Panc1 (cell line): ENCODE measurements around the gene CDH9. TPM values are rescaled to one million over a fixed set of nuclear protein-coding genes. Genes with fewer than 3 reads are reported as not detected.

Source experiments
- ATAC-seq: fragments of 200-7000 bp; cut with Tn5 transposase; 2 replicates; pipeline ENCODE4 v1.9.1; 2020; ENCODE audit warnings: mild to moderate bottlenecking, moderate library complexity
- Bru-seq: library from RNA; stranded (reverse); fragments of 400-500 nt; gene quantifications from one replicate; lab custom pipeline; 2021; lab: Mats Ljungman, UMichigan
- BruChase-seq, 2 experiments: library from RNA; stranded (reverse); fragments of 400-500 nt; gene quantifications; one replicate each; lab custom pipeline; 2021; lab: Mats Ljungman, UMichigan
- BruUV-seq: library from RNA; stranded (reverse); fragments of 400-500 nt; replicated peaks from 2 replicates; lab custom pipeline; 2021; lab: Mats Ljungman, UMichigan
- CTCF ChIA-PET: fragments of 300-600 bp; sonication (Branson Sonifier 250); formaldehyde crosslinking; loops from one replicate; lab custom pipeline; 2022; ENCODE audit warnings: antibody characterized with exemption; lab: Charles Lee
- POLR2A ChIA-PET: fragments of 300-600 bp; sonication (Branson Sonifier 250); formaldehyde crosslinking; loops from one replicate; lab custom pipeline; 2022; ENCODE audit warnings: antibody characterized with exemption; lab: Charles Lee
- DNase-seq: peaks from one replicate; pipeline ENCODE4 v3.0.0-alpha.2; 2010; ENCODE audit warnings: low read depth, low spot score
- H3K27ac ChIP-seq: 2 replicates; pipeline ENCODE4 v1.5.1; 2011; ENCODE audit warnings: mild to moderate bottlenecking, low read length, inconsistent platforms
- H3K27me3 ChIP-seq: fragments of 200-500 bp; sonication (Bioruptor generic); 2 replicates; pipeline ENCODE4 v1.6.0; 2014; ENCODE audit warnings: low read length, inconsistent platforms; ENCODE audit not compliant: control insufficient read depth, insufficient read depth
- H3K36me3 ChIP-seq: fragments of 200-500 bp; sonication (Bioruptor generic); 2 replicates; pipeline ENCODE4 v1.5.1; 2014; ENCODE audit warnings: inconsistent platforms, mild to moderate bottlenecking, low read length, moderate library complexity; ENCODE audit not compliant: control insufficient read depth, insufficient read depth
- H3K4me1 ChIP-seq: 2 replicates; pipeline ENCODE4 v1.5.1; 2011; ENCODE audit warnings: inconsistent platforms, mild to moderate bottlenecking, low read length, moderate library complexity; ENCODE audit not compliant: control insufficient read depth, insufficient read depth
- H3K4me3 ChIP-seq, 2 experiments: 2 replicates each; pipeline ENCODE4 v1.5.1; 2011 to 2012; ENCODE audit warnings: low read depth in 2 of 2, low read length in 2 of 2, mild to moderate bottlenecking in 2 of 2, inconsistent platforms in 1 of 2, moderate library complexity in 1 of 2
- H3K9me3 ChIP-seq: fragments of 200-500 bp; sonication (Bioruptor generic); 2 replicates; pipeline ENCODE4 v1.5.1; 2014; ENCODE audit warnings: low read depth, mild to moderate bottlenecking, inconsistent platforms, low read length, moderate library complexity; ENCODE audit not compliant: control insufficient read depth, insufficient read depth
- POLR2AphosphoS5 ChIP-seq: IDR thresholded peaks from 2 replicates; pipeline ENCODE4 v1.6.1; 2012; ENCODE audit warnings: mild to moderate bottlenecking, low read depth, low read length, moderate library complexity
- REST ChIP-seq, 2 experiments: IDR thresholded peaks; 2 replicates each; pipeline ENCODE4 v1.6.1; 2011 to 2012; ENCODE audit warnings: low read depth in 2 of 2, control low read depth in 1 of 2, low read length in 1 of 2, mild to moderate bottlenecking in 1 of 2, moderate library complexity in 1 of 2; ENCODE audit not compliant: insufficient read depth in 1 of 2
- SIN3A ChIP-seq: IDR thresholded peaks from 2 replicates; pipeline ENCODE4 v1.6.1; 2012; ENCODE audit warnings: low read depth, mild to moderate bottlenecking, low read length, moderate library complexity, borderline replicate concordance; ENCODE audit not compliant: insufficient read depth
- TCF7L2 ChIP-seq: IDR thresholded peaks from 2 replicates; pipeline ENCODE4 v1.6.1; 2011; ENCODE audit warnings: mild to moderate bottlenecking, low read depth, low read length, inconsistent platforms
- in situ Hi-C: cut with HindIII; loops from 2 replicates; pipeline ENCODE4 v1.10.0; 2016; ENCODE audit warnings: low sequenced_read_pairs, low pct_unique_long_range_greater_than_20kb
- intact Hi-C: fragments of 100-400 bp; cut with micrococcal nuclease; formaldehyde crosslinking; loops from one replicate; pipeline ENCODE4 v1.10.0; 2022; ENCODE audit not compliant: unreplicated experiment
- long read RNA-seq: library from polyadenylated mRNA; unstranded; transcript quantifications from one replicate; pipeline ENCODE4 v2.0.0, GENCODE V29; 2021; ENCODE audit not compliant: unreplicated experiment
- polyA plus RNA-seq: library from polyadenylated mRNA; unstranded; fragments of >200 nt; gene quantifications from one replicate; pipeline ENCODE4 v1.2.1, GENCODE V29; 2012; ENCODE audit warnings: missing spikeins; ENCODE audit not compliant: insufficient read length
- total RNA-seq: library from RNA; stranded (reverse); gene quantifications from one replicate; pipeline ENCODE4 v1.2.1, GENCODE V29; 2021; ENCODE audit not compliant: unreplicated experiment
- TF ChIP-seq, protein P1 (sequence below): fragments of 450-650 bp; IDR thresholded peaks from 2 replicates; pipeline ENCODE4 v1.5.1; 2017; ENCODE audit warnings: mild to moderate bottlenecking

CDH9 gene, protein sequence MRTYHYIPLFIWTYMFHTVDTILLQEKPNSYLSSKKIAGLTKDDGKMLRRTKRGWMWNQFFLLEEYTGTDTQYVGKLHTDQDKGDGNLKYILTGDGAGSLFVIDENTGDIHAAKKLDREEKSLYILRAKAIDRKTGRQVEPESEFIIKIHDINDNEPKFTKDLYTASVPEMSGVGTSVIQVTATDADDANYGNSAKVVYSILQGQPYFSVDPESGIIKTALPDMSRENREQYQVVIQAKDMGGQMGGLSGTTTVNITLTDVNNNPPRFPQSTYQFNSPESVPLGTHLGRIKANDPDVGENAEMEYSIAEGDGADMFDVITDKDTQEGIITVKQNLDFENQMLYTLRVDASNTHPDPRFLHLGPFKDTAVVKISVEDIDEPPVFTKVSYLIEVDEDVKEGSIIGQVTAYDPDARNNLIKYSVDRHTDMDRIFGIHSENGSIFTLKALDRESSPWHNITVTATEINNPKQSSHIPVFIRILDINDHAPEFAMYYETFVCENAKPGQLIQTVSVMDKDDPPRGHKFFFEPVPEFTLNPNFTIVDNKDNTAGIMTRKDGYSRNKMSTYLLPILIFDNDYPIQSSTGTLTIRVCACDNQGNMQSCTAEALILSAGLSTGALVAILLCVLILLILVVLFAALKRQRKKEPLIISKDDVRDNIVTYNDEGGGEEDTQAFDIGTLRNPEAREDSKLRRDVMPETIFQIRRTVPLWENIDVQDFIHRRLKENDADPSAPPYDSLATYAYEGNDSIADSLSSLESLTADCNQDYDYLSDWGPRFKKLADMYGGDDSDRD
- 0.10 TPM for total RNA-seq
- 0.46 TPM for polyA plus RNA-seq
- Bru-seq, nascent RNA = percentile 20 among the genes with signal in this experiment
- percentile 15 among the genes with signal in this experiment for BruChase-seq, experiment 1, labeled RNA remaining after a 2-hour chase
- percentile 14 among the genes with signal in this experiment for BruChase-seq, experiment 2, labeled RNA remaining after a 6-hour chase
- long read RNA-seq = 0 reads

- Histone ChIP-seq H3K9me3 (no peaks in the 10 kb centered on the region; the same call in 1 of the 2 replicates), H3K27ac (no peak within 1 kb of the TSS), H3K27me3 (no peaks in the 10 kb centered on the region), H3K4me1 (no peaks in the 10 kb centered on the region), H3K4me3 (peak within 1 kb of the TSS; percentile 20 to 31), H3K36me3 (no peaks in the 10 kb centered on the region)
- DNase-seq (no peak), ATAC-seq (no peak)
- POLR2A ChIA-PET = no interaction called here
- no TSS peak for BruUV-seq
- CTCF ChIA-PET = no interaction called here
- in situ Hi-C loops (no loop called here), intact Hi-C loops (no loop called here)
- TF ChIP-seq SIN3A = no peak
- TF ChIP-seq, protein P1, sequence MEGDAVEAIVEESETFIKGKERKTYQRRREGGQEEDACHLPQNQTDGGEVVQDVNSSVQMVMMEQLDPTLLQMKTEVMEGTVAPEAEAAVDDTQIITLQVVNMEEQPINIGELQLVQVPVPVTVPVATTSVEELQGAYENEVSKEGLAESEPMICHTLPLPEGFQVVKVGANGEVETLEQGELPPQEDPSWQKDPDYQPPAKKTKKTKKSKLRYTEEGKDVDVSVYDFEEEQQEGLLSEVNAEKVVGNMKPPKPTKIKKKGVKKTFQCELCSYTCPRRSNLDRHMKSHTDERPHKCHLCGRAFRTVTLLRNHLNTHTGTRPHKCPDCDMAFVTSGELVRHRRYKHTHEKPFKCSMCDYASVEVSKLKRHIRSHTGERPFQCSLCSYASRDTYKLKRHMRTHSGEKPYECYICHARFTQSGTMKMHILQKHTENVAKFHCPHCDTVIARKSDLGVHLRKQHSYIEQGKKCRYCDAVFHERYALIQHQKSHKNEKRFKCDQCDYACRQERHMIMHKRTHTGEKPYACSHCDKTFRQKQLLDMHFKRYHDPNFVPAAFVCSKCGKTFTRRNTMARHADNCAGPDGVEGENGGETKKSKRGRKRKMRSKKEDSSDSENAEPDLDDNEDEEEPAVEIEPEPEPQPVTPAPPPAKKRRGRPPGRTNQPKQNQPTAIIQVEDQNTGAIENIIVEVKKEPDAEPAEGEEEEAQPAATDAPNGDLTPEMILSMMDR = 0 out of 2 replicates have a peak, but pooled peaks have one; percentile 8
Observed at GRCh38 chr5:27038476-27038875, at the start of gene CDH9. Gene CDH9 (minus strand): TSS chr5:27038586. CDS start chr5:26988333, 50,253 bp downstream.

DNA sequence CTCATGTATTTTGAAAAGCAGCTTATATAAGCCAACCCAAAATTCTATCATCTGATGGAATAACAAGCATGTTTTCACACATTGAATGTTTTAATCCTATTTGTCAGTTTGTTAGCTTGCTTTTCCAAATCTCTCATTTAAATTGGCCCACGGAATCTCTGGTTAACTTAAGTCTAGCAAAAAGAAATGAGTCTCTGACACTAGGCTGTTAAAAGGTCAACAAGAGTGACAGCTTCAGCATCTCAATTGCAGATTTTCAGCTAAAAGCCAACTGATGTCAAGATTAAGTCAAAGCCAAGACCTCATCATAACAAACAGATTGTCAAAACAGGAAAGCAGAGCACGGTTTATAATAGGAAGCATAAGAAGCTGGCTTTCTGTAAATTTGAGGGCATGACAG, 49.4 kb upstream of the CDH9 start:
- no TSS peak for BruUV-seq
- no peak overlapping the region for H3K27ac ChIP-seq
- in situ Hi-C loops = no loop called here
- intact Hi-C loops = no loop called here
- no peak for TF ChIP-seq REST (IDR thresholded peaks at IDR 0.05; ENCODE audit: insufficient read depth in 1 of 2, low read depth in 2 of 2, low read length in 1 of 2)
- no peak for TF ChIP-seq TCF7L2
- TF ChIP-seq, protein P1 = no peak
- TF ChIP-seq SIN3A = no peak
- TF ChIP-seq POLR2AphosphoS5 = no peak
- no peaks in the 10 kb centered on the region for H3K27me3 ChIP-seq
- no peak overlapping the region for H3K4me3 ChIP-seq
- CTCF ChIA-PET = no interaction called here
- no peaks in the 10 kb centered on the region for H3K36me3 ChIP-seq
- no peak for ATAC-seq
- DNase-seq = no peak
- POLR2A ChIA-PET = no interaction called here
- no peaks in the 10 kb centered on the region for H3K4me1 ChIP-seq
- H3K9me3 ChIP-seq = no peaks in the 10 kb centered on the region
